ENCODE results near the gene CEND1. TPM values are rescaled to one million over a fixed set of nuclear protein-coding genes. Genes with fewer than 3 reads are reported as not detected.

The CEND1 gene
- polyA plus RNA-seq, 1 of the 3 experiments (the other 2 are of a cell fraction): 3.6 TPM

- peaks cover 26% of the 10 kb centered on the region for H3K79me2 ChIP-seq (ENCODE audit: insufficient read depth)
- 98% methylated on average over 8 of the region's 22 CpGs for WGBS (ENCODE audit: low lambda C conversion rate)
- POLR2A ChIA-PET: interaction anchor here (0.9 to 1.9 kb wide), 3 partner anchors 13 to 36 kb away, joined by 3 to 7 read pairs (median 3); partner anchors contain the start of genes RPLP2 and TSPAN4
- H4K20me1 ChIP-seq (ENCODE audit: insufficient read depth): peaks cover 28% of the 10 kb centered on the region
- H3K27me3 ChIP-seq (ENCODE audit: insufficient read depth): no peaks in the 10 kb centered on the region
- H3K27ac ChIP-seq (ENCODE audit: low read depth in 2 of 2, low read length in 1 of 2): peak overlapping the region; percentile 47 to 73; a peak in 3 of 4 replicates
- no peaks in the 10 kb centered on the region for H3K9me2 ChIP-seq
- peaks cover 14 to 26% of the 10 kb centered on the region in 2 experiments; a peak in 3 of 4 replicates for H3K4me1 ChIP-seq (ENCODE audit: control insufficient read depth in 1 of 2, insufficient read depth in 2 of 2, low read depth in 1 of 2, low read length in 1 of 2)
- CTCF ChIA-PET: interaction anchor here (1.4 kb wide), 1 partner anchor 12 kb away, joined by 4 read pairs; no protein-coding TSS in a partner anchor
- H3K9me3 ChIP-seq: no peaks in the 10 kb centered on the region
- TF ChIP-seq POLR2AphosphoS5 (IDR thresholded peaks at IDR 0.05; ENCODE audit: low read depth, low read length) (0 out of 2 replicates have a peak, but pooled peaks have one; percentile 1), GATA2 (CRISPR knock-in tag; IDR thresholded peaks at IDR 0.05) (no peak), IRF3 (IDR thresholded peaks at IDR 0.05; ENCODE audit: low read depth, low read length) (no peak), USF2 (IDR thresholded peaks at IDR 0.05; ENCODE audit: borderline replicate concordance, low read depth, low read length) (no peak), NFIC (IDR thresholded peaks at IDR 0.05; ENCODE audit: borderline replicate concordance) (no peak)
- no peak overlapping the region for H3K9ac ChIP-seq
- no peak for DNase-seq
- no peak overlapping the region for H2AFZ ChIP-seq (ENCODE audit: low read depth)
- peaks cover 0 to 21% of the 10 kb centered on the region in 2 experiments for H3K36me3 ChIP-seq (replicated peaks in 1 of 2; ENCODE audit: control insufficient read depth in 1 of 2, insufficient read depth in 2 of 2, low read length in 1 of 2)
- H3F3A ChIP-seq (replicated peaks; ENCODE audit: insufficient read depth): peaks cover 7% of the 10 kb centered on the region
- H3K4me2 ChIP-seq: peak overlapping the region; percentile 98
- 0 out of 4 replicates have a peak overlapping the region, but pooled peaks of 1 of the 2 experiments have one; percentile 71 for H3K4me3 ChIP-seq (ENCODE audit: low read depth in 2 of 2, low read length in 1 of 2)
Observed at GRCh38 chr11:821512-822371, 31.9 kb upstream of the CEND1 start.

- CTCF ChIA-PET: interaction anchor here (1.1 to 1.4 kb wide), 2 partner anchors 10 to 13 kb away, joined by 4 read pairs; no protein-coding TSS in a partner anchor
- Histone ChIP-seq H4K20me1 (ENCODE audit: insufficient read depth) (peaks cover 28% of the 10 kb centered on the region), H3K4me3 (ENCODE audit: low read depth in 2 of 2, low read length in 1 of 2) (peak overlapping the region; percentile 71 to 79), H3F3A (replicated peaks; ENCODE audit: insufficient read depth) (peaks cover 7% of the 10 kb centered on the region), H3K27me3 (ENCODE audit: insufficient read depth) (no peaks in the 10 kb centered on the region), H3K9me3 (no peaks in the 10 kb centered on the region), H2AFZ (ENCODE audit: low read depth) (no peak overlapping the region), H3K36me3 (replicated peaks in 1 of 2; ENCODE audit: control insufficient read depth in 1 of 2, insufficient read depth in 2 of 2, low read length in 1 of 2) (peaks cover 0 to 21% of the 10 kb centered on the region in 2 experiments), H3K27ac (ENCODE audit: low read depth in 2 of 2, low read length in 1 of 2) (peak overlapping the region in 1 of 2 experiments; percentile 73; a peak in 3 of 4 replicates), H3K9me2 (no peaks in the 10 kb centered on the region), H3K4me2 (peak overlapping the region; percentile 98), H3K4me1 (ENCODE audit: control insufficient read depth in 1 of 2, insufficient read depth in 2 of 2, low read depth in 1 of 2, low read length in 1 of 2) (peaks cover 14 to 26% of the 10 kb centered on the region in 2 experiments; a peak in 3 of 4 replicates), H3K9ac (peak overlapping the region; percentile 83), H3K79me2 (ENCODE audit: insufficient read depth) (peaks cover 26% of the 10 kb centered on the region)
- POLR2A ChIA-PET: interaction anchor here (1.9 to 2.7 kb wide), 4 partner anchors 12 to 22 kb away, joined by 6 to 34 read pairs (median 11); partner anchors contain the start of genes CD151, POLR2L, RPLP2 and TSPAN4
- no peak for DNase-seq
- WGBS (ENCODE audit: low lambda C conversion rate): 41% methylated on average over 6 of the region's 11 CpGs
- no peak for TF ChIP-seq RFX5 (IDR thresholded peaks at IDR 0.05; ENCODE audit: low read length)
- TF ChIP-seq CHD2 (IDR thresholded peaks at IDR 0.05; ENCODE audit: low read length, partially characterized antibody): no peak
- no peak for TF ChIP-seq FOXM1 (IDR thresholded peaks at IDR 0.05; ENCODE audit: low read depth)
- TF ChIP-seq USF1 (IDR thresholded peaks at IDR 0.05; ENCODE audit: borderline replicate concordance, low read depth): no peak
- TF ChIP-seq RCOR1 (IDR thresholded peaks at IDR 0.05; ENCODE audit: low read length): no peak
- no peak for TF ChIP-seq MXI1 (IDR thresholded peaks at IDR 0.05; ENCODE audit: low read depth, low read length)
- peak; percentile 34; the same call in 1 of the 2 replicates for TF ChIP-seq RXRA (IDR thresholded peaks at IDR 0.05; ENCODE audit: borderline replicate concordance, low read depth)
- no peak for TF ChIP-seq GABPA (IDR thresholded peaks at IDR 0.05; ENCODE audit: low read depth)
- 0 out of 2 replicates have a peak, but pooled peaks have one; percentile 10 for TF ChIP-seq SIN3A (IDR thresholded peaks at IDR 0.05; ENCODE audit: borderline replicate concordance, low read depth, low read length)
- no peak for TF ChIP-seq POLR2AphosphoS5 (IDR thresholded peaks at IDR 0.05; ENCODE audit: low read depth, low read length)
- no peak for TF ChIP-seq MAX (IDR thresholded peaks at IDR 0.05; ENCODE audit: low read depth)
- TF ChIP-seq CTCF (IDR thresholded peaks at IDR 0.05): no peak
- no peak for TF ChIP-seq SMC3 (IDR thresholded peaks at IDR 0.05; ENCODE audit: low read depth, low read length)
- peak; percentile 71; the same call in 1 of the 2 replicates for TF ChIP-seq TCF12 (IDR thresholded peaks at IDR 0.05)
Observed at GRCh38 chr11:820655-821511, 31.0 kb upstream of the CEND1 start.
